NOMO-1 treated with DMSO at 0.1 percent for 48 hours (cell line): Measurements from ENCODE around the gene MIEN1.
"Not testable (repeated sequence)": the region's sequence is repeated elsewhere in the genome, so short reads cannot be mapped to it uniquely, and the experiment has no call there.

Experiments
- DNase-seq: peaks from one replicate; lab custom pipeline; 2025; ENCODE audit not compliant: unreplicated experiment; lab: John Stamatoyannopoulos, UW

MIEN1 gene

GRCh38 chr17:39730095-39730921 is at the start of gene MIEN1:
TSS of gene MIEN1 (minus strand) at chr17:39730532. CDS start at chr17:39730495, 37 bp downstream.
- peak; percentile 69 for DNase-seq

- peak; percentile 16 for DNase-seq
These were observed 47.4 kb upstream of the MIEN1 start for GRCh38 chr17:39777534-39778365.

- no peak for DNase-seq
These were observed 45.9 kb upstream of the MIEN1 start for GRCh38 chr17:39776252-39776651.

- DNase-seq = no peak
These were observed 44.7 kb upstream of the MIEN1 start for GRCh38 chr17:39775031-39775430.

GRCh38 chr17:39774047-39774446 is 43.7 kb upstream of the MIEN1 start:
- no peak for DNase-seq

- DNase-seq = no peak
These were observed 42.9 kb upstream of the MIEN1 start for GRCh38 chr17:39772987-39773934.

GRCh38 chr17:39772415-39772814 is 42.1 kb upstream of the MIEN1 start:
- no peak for DNase-seq

- DNase-seq = no peak
These were observed 39.7 kb upstream of the MIEN1 start for GRCh38 chr17:39769974-39770587.

- no peak for DNase-seq
These were observed 36.8 kb upstream of the MIEN1 start for GRCh38 chr17:39767147-39767546.

GRCh38 chr17:39765766-39766165 is 35.4 kb upstream of the MIEN1 start:
- no peak for DNase-seq

GRCh38 chr17:39765175-39765574 is 34.8 kb upstream of the MIEN1 start:
- DNase-seq = no peak

GRCh38 chr17:39764171-39764570 is 33.8 kb upstream of the MIEN1 start:
- DNase-seq = not testable (repeated sequence)

- no peak for DNase-seq
These were observed 32.9 kb upstream of the MIEN1 start for GRCh38 chr17:39763051-39763820.

- no peak for DNase-seq
These were observed 31.6 kb upstream of the MIEN1 start for GRCh38 chr17:39761861-39762496.

- DNase-seq = no peak
These were observed 28.9 kb upstream of the MIEN1 start for GRCh38 chr17:39759204-39759603.

GRCh38 chr17:39757931-39758873 is 27.9 kb upstream of the MIEN1 start:
- peak; percentile 23 for DNase-seq

- no peak for DNase-seq
These were observed 26.9 kb upstream of the MIEN1 start for GRCh38 chr17:39757176-39757662.
